Measurements from ENCODE around the gene MAP4K2.

GRCh38 chr11:64768300-64768694 lies 34.7 kb downstream of the MAP4K2 start:
- TF ChIP-seq EZH2 (IDR thresholded peaks at IDR 0.05; ENCODE audit: low read depth, unreplicated experiment), result no peak
- TF ChIP-seq CTCF (conservative IDR thresholded peaks at IDR 0.05; ENCODE audit: low read depth in 2 of 2), result no peak
